Measurements from ENCODE around the gene PRTN3.
"Not testable (repeated sequence)": the region's sequence is repeated elsewhere in the genome, so short reads cannot be mapped to it uniquely, and the experiment has no call there.

Gene PRTN3

GRCh38 chr19:868458-869244 is 27.9 kb downstream of the PRTN3 start:
- no peak for DNase-seq

- DNase-seq = no peak
Observed at GRCh38 chr19:869245-870177, 28.7 kb downstream of the PRTN3 start.

- DNase-seq = no peak
Observed at GRCh38 chr19:870314-870713, 29.5 kb downstream of the PRTN3 start.

GRCh38 chr19:870963-871401 is 30.2 kb downstream of the PRTN3 start:
- DNase-seq = no peak

- no peak for DNase-seq
Observed at GRCh38 chr19:871446-872265, 30.9 kb downstream of the PRTN3 start.

- DNase-seq = peak; percentile 76
Observed at GRCh38 chr19:872266-872951, 31.6 kb downstream of the PRTN3 start.

- DNase-seq = peak; percentile 48
Observed at GRCh38 chr19:873084-873483, 32.3 kb downstream of the PRTN3 start.

GRCh38 chr19:873561-874041 is 32.8 kb downstream of the PRTN3 start:
- no peak for DNase-seq

GRCh38 chr19:875265-875879 is 34.6 kb downstream of the PRTN3 start:
- DNase-seq = no peak

- no peak for DNase-seq
Observed at GRCh38 chr19:876089-876488, 35.3 kb downstream of the PRTN3 start.

- DNase-seq = no peak
Observed at GRCh38 chr19:876780-877314, 36.0 kb downstream of the PRTN3 start.

- DNase-seq = not testable (repeated sequence)
Observed at GRCh38 chr19:877992-878660, 37.3 kb downstream of the PRTN3 start.

- DNase-seq = not testable (repeated sequence)
Observed at GRCh38 chr19:878751-879561, 38.2 kb downstream of the PRTN3 start.

GRCh38 chr19:879711-880438 is 39.1 kb downstream of the PRTN3 start:
- no peak for DNase-seq

GRCh38 chr19:881385-882071 is 40.7 kb downstream of the PRTN3 start:
- no peak for DNase-seq

- no peak for DNase-seq
Observed at GRCh38 chr19:882871-883497, 42.2 kb downstream of the PRTN3 start.

- DNase-seq = no peak
Observed at GRCh38 chr19:883661-884211, 42.9 kb downstream of the PRTN3 start.
